ENCODE data around the gene CLPTM1. TPM values are rescaled to one million over a fixed set of nuclear protein-coding genes. Genes with fewer than 3 reads are reported as not detected.
"Not testable (repeated sequence)": the region's sequence is repeated elsewhere in the genome, so short reads cannot be mapped to it uniquely, and the experiment has no call there.

Gene CLPTM1
- polyA plus RNA-seq, 1 of the 3 experiments (the other 2 are of a cell fraction), result 86.5 TPM

- Histone ChIP-seq H3K79me2 (ENCODE audit: insufficient read depth) (peaks cover 12% of the 10 kb centered on the region; the same call in 1 of the 2 replicates), H3K36me3 (replicated peaks in 1 of 2; ENCODE audit: control insufficient read depth in 1 of 2, insufficient read depth in 2 of 2, low read length in 1 of 2) (peaks cover 19 to 44% of the 10 kb centered on the region in 2 experiments)
- H4K20me1 ChIP-seq (ENCODE audit: insufficient read depth); H3K9me3 ChIP-seq; H3K9me2 ChIP-seq; H3K9ac ChIP-seq; H2AFZ ChIP-seq (ENCODE audit: low read depth); H3F3A ChIP-seq (replicated peaks; ENCODE audit: insufficient read depth); H3K4me3 ChIP-seq (ENCODE audit: low read depth in 2 of 2, low read length in 1 of 2); H3K4me2 ChIP-seq; DNase-seq; H3K4me1 ChIP-seq (ENCODE audit: control insufficient read depth in 1 of 2, insufficient read depth in 2 of 2, low read depth in 1 of 2, low read length in 1 of 2); H3K27ac ChIP-seq (ENCODE audit: low read depth in 2 of 2, low read length in 1 of 2); H3K27me3 ChIP-seq (ENCODE audit: insufficient read depth): not testable (repeated sequence)
- CTCF ChIA-PET, result interaction anchor here (0.8 to 1.6 kb wide), 4 partner anchors 13 to 67 kb away, joined by 3 to 4 read pairs (median 3); no protein-coding TSS in a partner anchor
- 88% methylated on average over 6 of the region's 6 CpGs for WGBS (ENCODE audit: low lambda C conversion rate)
- POLR2A ChIA-PET, result interaction anchor here (0.6 kb wide), 1 partner anchor 8 kb away, joined by 4 read pairs; no protein-coding TSS in a partner anchor
Measured at GRCh38 chr19:44971451-44971850, 16.3 kb downstream of the CLPTM1 start.

GRCh38 chr19:44972802-44973201, 17.6 kb downstream of the CLPTM1 start:
- Histone ChIP-seq H3F3A (replicated peaks; ENCODE audit: insufficient read depth) (no peaks in the 10 kb centered on the region), H3K9me3 (no peaks in the 10 kb centered on the region), H3K79me2 (ENCODE audit: insufficient read depth) (peaks cover 12% of the 10 kb centered on the region; the same call in 1 of the 2 replicates), H4K20me1 (ENCODE audit: insufficient read depth) (no peaks in the 10 kb centered on the region), H3K9me2 (no peaks in the 10 kb centered on the region), H3K27ac (ENCODE audit: low read depth in 2 of 2, low read length in 1 of 2) (no peak overlapping the region), H3K9ac (no peak overlapping the region), H3K4me3 (ENCODE audit: low read depth in 2 of 2, low read length in 1 of 2) (no peak overlapping the region), H3K4me2 (no peak overlapping the region), H3K4me1 (ENCODE audit: control insufficient read depth in 1 of 2, insufficient read depth in 2 of 2, low read depth in 1 of 2, low read length in 1 of 2) (no peaks in the 10 kb centered on the region), H3K27me3 (ENCODE audit: insufficient read depth) (no peaks in the 10 kb centered on the region), H3K36me3 (replicated peaks in 1 of 2; ENCODE audit: control insufficient read depth in 1 of 2, insufficient read depth in 2 of 2, low read length in 1 of 2) (peaks cover 26 to 53% of the 10 kb centered on the region in 2 experiments), H2AFZ (ENCODE audit: low read depth) (no peak overlapping the region)
- ChIA-PET CTCF (interaction anchor here (0.5 to 1.6 kb wide), 2 partner anchors 21 to 366 kb away, joined by 3 to 4 read pairs; no protein-coding TSS in a partner anchor), POLR2A (interaction anchor here (0.6 kb wide), 1 partner anchor 68 kb away, joined by 4 read pairs; no protein-coding TSS in a partner anchor)
- no peak for DNase-seq
- 85% methylated on average over 3 of the region's 13 CpGs for WGBS (ENCODE audit: low lambda C conversion rate)
- TF ChIP-seq NFIC (IDR thresholded peaks at IDR 0.05; ENCODE audit: borderline replicate concordance), result no peak
- no peak for TF ChIP-seq EZH2phosphoT487 (IDR thresholded peaks at IDR 0.05; ENCODE audit: borderline replicate concordance, low read depth)
- TF ChIP-seq POLR2AphosphoS5 (IDR thresholded peaks at IDR 0.05; ENCODE audit: low read depth, low read length), result no peak
- no peak for TF ChIP-seq RXRA (IDR thresholded peaks at IDR 0.05; ENCODE audit: borderline replicate concordance, low read depth)
- TF ChIP-seq ELF1 (IDR thresholded peaks at IDR 0.05), result no peak
- TF ChIP-seq NRF1 (IDR thresholded peaks at IDR 0.05; ENCODE audit: low read depth, low read length), result no peak
- no peak for TF ChIP-seq FOSL2 (IDR thresholded peaks at IDR 0.05; ENCODE audit: borderline replicate concordance, low read depth)
- no peak for TF ChIP-seq USF2 (IDR thresholded peaks at IDR 0.05; ENCODE audit: borderline replicate concordance, low read depth, low read length)
- no peak for TF ChIP-seq CHD2 (IDR thresholded peaks at IDR 0.05; ENCODE audit: low read length, partially characterized antibody)
- no peak for TF ChIP-seq TAF1 (IDR thresholded peaks at IDR 0.05; ENCODE audit: borderline replicate concordance, low read depth, low read length)
- no peak for TF ChIP-seq EP300 (IDR thresholded peaks at IDR 0.05; ENCODE audit: borderline replicate concordance in 1 of 2, low read depth in 1 of 2, low read length in 1 of 2)
- no peak for TF ChIP-seq FOXM1 (IDR thresholded peaks at IDR 0.05; ENCODE audit: low read depth)
- no peak for TF ChIP-seq GABPA (IDR thresholded peaks at IDR 0.05; ENCODE audit: low read depth)
- no peak for TF ChIP-seq MXI1 (IDR thresholded peaks at IDR 0.05; ENCODE audit: low read depth, low read length)
- TF ChIP-seq USF1 (IDR thresholded peaks at IDR 0.05; ENCODE audit: borderline replicate concordance, low read depth), result no peak
- no peak for TF ChIP-seq GATA2 (CRISPR knock-in tag; IDR thresholded peaks at IDR 0.05)
- no peak for TF ChIP-seq RCOR1 (IDR thresholded peaks at IDR 0.05; ENCODE audit: low read length)

Measured in SK-N-SH (cell line).